Left ventricle myocardium inferior (tissue), 1 donor: ENCODE results near the gene SLIT3. TPM values are rescaled to one million over a fixed set of nuclear protein-coding genes. Genes with fewer than 3 reads are reported as not detected.

Experiments
- DNase-seq: peaks from one replicate; pipeline ENCODE4 v3.0.0-alpha.2; 2020
- H3K27ac ChIP-seq: fragments of 200-600 bp; replicated peaks from 2 replicates; pipeline ENCODE4 v1.8.0; 2021
- H3K27me3 ChIP-seq: fragments of 200-600 bp; 2 replicates; pipeline ENCODE4 v1.8.0; 2021; ENCODE audit warnings: low read depth
- H3K36me3 ChIP-seq: fragments of 200-600 bp; 2 replicates; pipeline ENCODE4 v1.8.0; 2021
- H3K4me1 ChIP-seq: fragments of 200-600 bp; 2 replicates; pipeline ENCODE4 v1.8.0; 2021
- H3K4me3 ChIP-seq: fragments of 200-600 bp; 2 replicates; pipeline ENCODE4 v1.8.0; 2021; ENCODE audit warnings: mild to moderate bottlenecking, moderate library complexity
- H3K9me3 ChIP-seq: fragments of 200-600 bp; replicated peaks from 2 replicates; pipeline ENCODE4 v1.8.0; 2021
- CTCF ChIP-seq: fragments of 200-600 bp; IDR thresholded peaks from 2 replicates; pipeline ENCODE4 v1.8.0; 2021; ENCODE audit warnings: antibody characterized with exemption, mild to moderate bottlenecking, borderline replicate concordance
- intact Hi-C: fragments of 100-400 bp; cut with micrococcal nuclease; formaldehyde crosslinking; loops from one replicate; pipeline ENCODE4 v1.11.0; 2022
- total RNA-seq: library from RNA; stranded (reverse); fragmentation: NEBNext Ultra II Directional; extraction: Animal tissue kit (Norgen Biotek cat#: 25700); gene quantifications from one replicate; pipeline ENCODE4 v1.2.1, GENCODE V29; 2021
- donor health status: DM: no; HTN: yes; CAD: no; lungs with severe emphysema.

SLIT3 gene
- total RNA-seq, 1 donor from 2014 or later = 22.7 TPM

- H3K9me3 ChIP-seq = no peaks in the 10 kb centered on the region
- no peak for DNase-seq
- TF ChIP-seq CTCF = no peak
- H3K4me1 ChIP-seq = peaks cover 2% of the 10 kb centered on the region
- H3K27ac ChIP-seq = no peak overlapping the region
- H3K27me3 ChIP-seq = no peaks in the 10 kb centered on the region
- H3K36me3 ChIP-seq = no peaks in the 10 kb centered on the region
- intact Hi-C loops = no loop called here
- no peak overlapping the region for H3K4me3 ChIP-seq
These were observed 322.9 kb downstream of the SLIT3 start for GRCh38 chr5:168978015-168978414.

GRCh38 chr5:168976311-168976970 lies 324.5 kb downstream of the SLIT3 start:
- no peak for TF ChIP-seq CTCF
- Histone ChIP-seq H3K36me3 (no peaks in the 10 kb centered on the region), H3K4me3 (no peak overlapping the region), H3K9me3 (no peaks in the 10 kb centered on the region), H3K27me3 (no peaks in the 10 kb centered on the region), H3K27ac (no peak overlapping the region), H3K4me1 (peaks cover 9% of the 10 kb centered on the region)
- no peak for DNase-seq
- intact Hi-C loops = no loop called here

GRCh38 chr5:168975331-168975730 lies 325.6 kb downstream of the SLIT3 start:
- TF ChIP-seq CTCF = no peak
- no peaks in the 10 kb centered on the region for H3K27me3 ChIP-seq
- H3K4me1 ChIP-seq = peaks cover 9% of the 10 kb centered on the region
- no peaks in the 10 kb centered on the region for H3K36me3 ChIP-seq
- no peaks in the 10 kb centered on the region for H3K9me3 ChIP-seq
- no peak for DNase-seq
- intact Hi-C loops = no loop called here
- H3K4me3 ChIP-seq = no peak overlapping the region
- H3K27ac ChIP-seq = no peak overlapping the region

GRCh38 chr5:168974082-168974481 lies 326.9 kb downstream of the SLIT3 start:
- Histone ChIP-seq H3K9me3 (no peaks in the 10 kb centered on the region), H3K4me1 (peaks cover 9% of the 10 kb centered on the region), H3K27ac (no peak overlapping the region), H3K27me3 (no peaks in the 10 kb centered on the region), H3K36me3 (no peaks in the 10 kb centered on the region), H3K4me3 (no peak overlapping the region)
- TF ChIP-seq CTCF = no peak
- DNase-seq = no peak
- intact Hi-C loops = no loop called here

- intact Hi-C loops = no loop called here
- H3K4me1 ChIP-seq = peaks cover 9% of the 10 kb centered on the region
- no peaks in the 10 kb centered on the region for H3K36me3 ChIP-seq
- no peaks in the 10 kb centered on the region for H3K27me3 ChIP-seq
- H3K4me3 ChIP-seq = no peak overlapping the region
- no peaks in the 10 kb centered on the region for H3K9me3 ChIP-seq
- DNase-seq = no peak
- no peak for TF ChIP-seq CTCF
- peak overlapping the region; percentile 21 for H3K27ac ChIP-seq
These were observed 328.2 kb downstream of the SLIT3 start for GRCh38 chr5:168972731-168973130.
